Stimulated activated CD4-positive, alpha-beta T cell treated with anti-CD3 and anti-CD28 coated beads, Interleukin-15, amount 100 ng/mL, for 24 hours (primary cell): ENCODE measurements around the gene PALLD.
"Not testable (repeated sequence)": the region's sequence is repeated elsewhere in the genome, so short reads cannot be mapped to it uniquely, and the experiment has no call there.

Source experiments
- DNase-seq: peaks from one replicate; pipeline ENCODE4 v3.0.0-alpha.2; 2020

The PALLD gene

DNA sequence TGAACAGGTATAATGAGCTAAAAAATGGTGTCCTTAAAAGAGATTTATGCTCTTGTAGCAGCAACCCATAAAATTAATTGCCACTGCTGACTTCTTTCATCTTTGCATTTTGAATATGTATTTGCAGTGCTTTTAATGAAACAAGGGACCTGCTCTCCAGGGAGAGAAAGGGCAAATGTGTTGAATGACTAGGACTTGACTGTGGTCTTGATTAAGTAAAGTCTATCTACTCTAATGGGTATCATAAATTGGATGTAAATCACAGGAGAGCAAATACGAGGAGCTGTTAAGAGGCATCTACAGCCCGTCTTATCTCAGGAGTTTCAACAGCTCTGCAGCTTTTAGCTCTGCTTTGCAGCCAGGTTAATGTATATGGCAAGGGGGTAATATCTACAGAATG, 216.4 kb downstream of the PALLD start:
- no peak for DNase-seq

GRCh38 chr4:168715896-168716295, 219.0 kb downstream of the PALLD start:
- no peak for DNase-seq

- no peak for DNase-seq
These were observed 219.7 kb downstream of the PALLD start for GRCh38 chr4:168716406-168717129.

- no peak for DNase-seq
These were observed 221.0 kb downstream of the PALLD start for GRCh38 chr4:168717847-168718246.

- no peak for DNase-seq
These were observed 222.9 kb downstream of the PALLD start for GRCh38 chr4:168719725-168720124.

DNA sequence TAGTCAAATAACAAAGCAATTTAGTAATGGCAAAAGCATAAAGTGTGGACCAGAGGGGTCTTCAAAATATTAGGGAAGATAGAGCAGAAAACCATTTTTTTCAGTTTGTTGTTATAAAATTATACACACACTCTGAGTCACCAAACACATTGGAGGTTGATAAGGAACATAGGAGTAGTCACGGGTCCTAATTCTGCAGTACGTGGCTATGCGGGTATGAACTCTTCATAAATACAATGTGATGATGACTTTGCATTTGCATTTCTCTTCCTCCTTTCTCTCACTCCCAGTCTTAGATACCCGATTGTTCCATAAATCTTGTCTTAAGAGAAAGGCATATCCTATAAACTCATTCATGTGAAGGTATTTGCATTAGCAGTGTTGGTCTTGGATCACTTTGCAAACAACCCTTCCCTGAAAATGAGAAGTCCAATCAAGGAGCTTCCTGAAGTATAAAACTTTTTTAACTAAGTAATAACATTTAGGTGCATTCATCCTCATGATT, 223.6 kb downstream of the PALLD start:
- no peak for DNase-seq

DNA sequence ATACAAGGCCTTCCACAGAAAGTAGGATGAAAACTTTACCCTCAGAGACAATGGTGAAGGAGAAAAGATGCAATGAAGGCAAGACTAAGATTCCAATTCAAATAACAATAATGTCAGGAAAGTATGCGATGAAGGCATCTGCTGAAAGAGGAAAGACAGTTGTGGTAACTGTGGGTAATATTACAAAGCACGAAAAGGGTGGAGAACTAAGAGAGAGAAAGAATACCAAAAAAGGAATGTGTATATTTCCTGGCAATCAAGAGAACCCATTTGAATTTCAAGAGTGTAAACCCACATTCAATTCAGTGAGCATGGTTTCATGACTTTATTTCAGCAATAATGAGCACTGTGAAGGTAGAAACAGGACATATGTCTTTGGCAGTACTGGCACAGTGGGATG, 225.5 kb downstream of the PALLD start:
- no peak for DNase-seq

- no peak for DNase-seq
These were observed 226.2 kb downstream of the PALLD start for GRCh38 chr4:168723020-168723419.

DNA sequence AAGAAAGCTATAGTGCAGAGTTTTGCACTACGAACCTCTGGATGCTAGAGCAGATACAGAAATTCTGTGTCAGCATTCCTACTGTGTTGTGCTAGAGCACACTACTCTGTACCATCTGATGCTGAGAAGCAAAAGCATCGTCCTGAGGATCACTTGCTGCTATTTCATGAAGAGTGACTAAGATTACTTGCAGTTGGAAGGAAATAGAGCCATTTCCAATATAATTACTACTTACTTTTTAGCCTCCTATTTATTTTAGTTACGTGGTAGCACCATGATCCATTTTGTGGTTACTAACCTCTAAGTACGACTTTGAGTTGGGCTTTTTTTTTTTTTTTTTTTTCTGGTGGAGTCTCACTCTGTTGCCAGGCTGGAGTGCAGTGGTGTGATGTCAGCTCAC, 226.7 kb downstream of the PALLD start:
- no peak for DNase-seq

DNA sequence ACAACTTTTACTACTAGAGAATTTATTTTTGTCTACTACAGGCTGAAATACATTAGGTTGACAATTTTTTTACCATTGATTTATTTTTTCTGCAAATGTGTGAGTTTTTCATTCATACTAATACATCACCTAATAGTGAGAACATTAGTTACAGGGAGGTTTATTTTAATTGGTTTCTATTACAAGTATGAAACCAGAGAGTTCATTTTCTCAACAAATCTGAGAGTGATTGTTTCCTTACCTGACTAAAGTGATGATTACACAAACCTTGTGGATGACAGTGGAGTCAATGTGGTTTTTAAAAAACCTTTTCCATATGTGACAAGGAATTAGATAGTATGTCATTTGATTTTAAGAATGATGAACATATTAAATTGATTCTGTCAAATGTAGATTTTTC, 227.4 kb downstream of the PALLD start:
- DNase-seq = no peak

- no peak for DNase-seq
These were observed 228.0 kb downstream of the PALLD start for GRCh38 chr4:168724686-168725411.

DNA sequence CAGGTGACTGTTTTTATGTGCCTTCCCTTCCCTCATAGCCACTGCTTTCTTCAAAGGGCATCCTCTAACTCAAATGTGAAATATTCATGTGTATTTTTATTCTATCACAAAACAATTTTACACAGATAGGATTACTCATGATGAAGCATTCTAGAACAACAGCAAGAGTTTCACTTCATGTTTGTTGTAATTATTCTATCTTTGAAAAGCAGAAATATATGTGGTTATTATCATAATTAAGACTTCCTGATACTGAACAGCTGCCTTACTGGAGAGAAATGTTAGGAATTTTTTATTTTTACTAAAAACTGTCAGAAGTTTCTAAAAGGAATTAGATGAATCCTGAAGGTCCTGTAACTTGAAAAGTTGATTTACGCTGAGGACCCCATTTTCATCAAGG, 229.1 kb downstream of the PALLD start:
- DNase-seq = no peak

GRCh38 chr4:168727181-168727580, 230.3 kb downstream of the PALLD start:
- not testable (repeated sequence) for DNase-seq

GRCh38 chr4:168731006-168731636, 234.3 kb downstream of the PALLD start:
- DNase-seq = no peak

- DNase-seq = no peak
These were observed 235.0 kb downstream of the PALLD start for GRCh38 chr4:168731706-168732414.

GRCh38 chr4:168732714-168733113, 235.9 kb downstream of the PALLD start:
- no peak for DNase-seq

GRCh38 chr4:168734703-168735678, 238.1 kb downstream of the PALLD start:
- no peak for DNase-seq

DNA sequence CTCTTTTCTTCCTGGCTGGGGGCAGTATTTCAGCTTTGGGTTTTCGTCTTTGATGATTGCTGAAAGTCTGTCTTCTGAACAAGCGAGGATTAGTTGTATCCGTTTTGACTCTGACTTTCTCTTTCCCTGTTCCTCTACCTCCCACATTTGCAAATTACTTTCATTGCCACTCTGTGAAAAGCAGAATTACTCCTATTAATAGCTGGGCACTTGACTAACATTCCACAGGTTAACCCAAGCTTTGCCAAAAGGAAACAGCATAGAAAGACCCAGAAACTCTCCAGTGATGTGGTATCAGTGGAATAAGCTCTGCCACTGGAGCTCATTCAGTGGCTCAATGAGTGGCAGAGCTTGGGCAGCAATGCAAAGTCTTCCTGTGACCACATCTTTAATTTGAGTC, 238.9 kb downstream of the PALLD start:
- DNase-seq = no peak

DNA sequence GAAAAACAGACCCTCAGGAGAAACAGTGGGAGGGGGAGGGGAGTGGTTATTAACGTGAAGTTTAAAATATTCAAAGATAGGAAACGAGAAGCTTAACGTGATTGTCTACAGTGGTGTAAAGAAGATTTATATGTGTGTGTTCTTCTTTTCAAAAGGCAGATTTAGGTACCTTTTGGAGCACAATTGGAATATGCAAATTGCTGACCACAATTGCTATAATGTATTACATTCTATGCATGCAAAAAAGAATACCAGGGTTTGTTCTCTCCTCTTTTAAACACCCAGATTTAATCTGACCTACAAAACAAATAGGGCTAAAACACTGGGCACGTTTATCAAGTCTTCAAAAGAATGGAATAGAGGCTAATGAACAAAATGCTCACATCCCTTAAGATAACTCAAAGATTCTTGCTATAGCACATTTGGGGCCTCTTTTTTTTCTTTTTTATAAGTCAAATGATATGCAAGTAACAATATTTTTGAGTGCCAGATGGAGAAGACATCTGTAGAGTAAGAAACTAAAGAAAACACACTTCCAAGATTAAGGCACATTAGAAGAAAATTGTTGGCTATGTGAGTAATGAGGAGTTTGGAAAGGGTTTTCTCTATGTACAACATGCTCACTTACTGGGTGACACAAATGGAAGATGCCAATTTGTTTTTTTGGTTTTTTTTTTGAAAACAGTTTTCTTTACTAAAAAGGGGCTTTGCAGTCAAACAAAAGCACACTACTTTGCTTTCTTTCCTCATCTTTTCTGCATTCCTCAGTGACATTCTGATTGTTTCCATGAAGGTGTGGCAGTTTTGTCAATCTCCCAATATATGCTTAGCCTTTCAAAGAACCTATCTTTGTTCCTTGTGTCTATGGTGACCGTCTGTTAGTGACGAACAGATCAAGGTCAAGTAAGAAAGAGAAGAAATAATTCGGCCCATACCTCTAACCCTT, 240.3 kb downstream of the PALLD start:
- no peak for DNase-seq

DNA sequence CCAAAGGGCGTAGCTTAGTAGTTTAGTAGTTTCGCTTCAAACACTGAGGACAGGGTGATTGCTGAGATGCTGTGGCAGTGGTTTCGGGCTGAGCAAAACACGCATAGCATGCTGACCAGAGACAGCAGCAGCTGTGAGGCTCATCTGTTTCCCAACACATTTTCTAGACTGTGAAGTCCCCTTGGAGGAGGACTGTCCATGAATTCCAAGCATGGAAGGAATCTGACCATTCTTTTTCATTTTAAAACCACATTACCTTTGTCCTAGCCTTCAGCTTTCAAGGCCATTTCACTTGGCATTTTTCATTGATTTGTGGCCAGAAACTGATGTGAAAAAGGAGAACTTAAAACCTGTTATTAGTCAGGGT, 240.9 kb downstream of the PALLD start:
- no peak for DNase-seq

DNA sequence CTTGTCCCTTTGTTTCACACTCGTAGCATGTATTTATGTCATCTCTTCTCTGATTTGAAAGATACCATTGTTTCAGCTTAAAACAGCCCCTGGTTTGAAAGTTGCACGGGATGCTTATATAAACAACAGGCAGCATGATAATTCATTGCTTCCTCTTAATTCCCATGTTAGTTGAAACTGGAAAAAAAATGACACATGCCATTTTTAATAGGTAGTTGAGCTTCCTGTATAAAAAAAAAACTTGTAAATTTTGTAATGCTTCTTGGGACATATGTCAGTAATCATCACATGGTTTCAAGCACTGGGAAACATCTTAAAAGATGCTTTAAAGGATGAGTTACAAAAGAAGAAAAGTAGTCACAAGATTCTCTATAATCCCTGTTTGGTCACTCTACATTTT, 243.0 kb downstream of the PALLD start:
- no peak for DNase-seq
